Common myeloid progenitor, CD34-positive (primary cell): ENCODE results near the gene HELZ2.
A peak's percentile ranks its signal among the peaks of the same experiment; 100 is the strongest.

ENCODE experiments used
- CTCF ChIA-PET: fragments of 350-600 bp; sonication (Branson Sonifier 250); formaldehyde crosslinking; loops from one replicate; lab custom pipeline; 2021; ENCODE audit warnings: antibody characterized with exemption; lab: Charles Lee
- POLR2A ChIA-PET: fragments of 350-600 bp; sonication (Branson Sonifier 250); formaldehyde crosslinking; loops from one replicate; lab custom pipeline; 2021; ENCODE audit warnings: antibody characterized with exemption; lab: Charles Lee
- DNase-seq, 3 donors: peaks; one replicate each; pipeline versions ENCODE4 v3.0.0 to v3.0.0-alpha.2; 2013
- H3K27ac ChIP-seq, 2 experiments: 1 replicate in 1 of 2; 2 replicates in 1 of 2; pipeline ENCODE4 v1.7.0; 2013; ENCODE audit warnings: inconsistent platforms in 2 of 2, low read length in 2 of 2, mild to moderate bottlenecking in 2 of 2, low read depth in 1 of 2, moderate library complexity in 1 of 2; ENCODE audit not compliant: severe bottlenecking in 2 of 2, insufficient read depth in 1 of 2, poor library complexity in 1 of 2
- H3K27me3 ChIP-seq, 5 experiments: replicated peaks in 2 of 5; 1 replicate in 3 of 5; 2 replicates in 2 of 5; pipeline versions ENCODE4 v1.6.1 to v1.7.0; 2013; ENCODE audit warnings: low read length in 4 of 5, mild to moderate bottlenecking in 2 of 5, moderate library complexity in 2 of 5, inconsistent platforms in 1 of 5; ENCODE audit not compliant: insufficient read depth in 5 of 5, control insufficient read depth in 4 of 5
- H3K36me3 ChIP-seq, 4 experiments: 1 replicate in 2 of 4; 2 replicates in 2 of 4; pipeline versions ENCODE4 v1.6.1 to v1.7.0; 2013; ENCODE audit warnings: low read length in 3 of 4, control low read depth in 1 of 4, mild to moderate bottlenecking in 1 of 4; ENCODE audit not compliant: control insufficient read depth in 4 of 4, insufficient read depth in 4 of 4
- H3K4me1 ChIP-seq, 4 experiments: 1 replicate in 3 of 4; 2 replicates in 1 of 4; pipeline versions ENCODE4 v1.6.1 to v1.7.1; 2013; ENCODE audit warnings: low read length in 3 of 4, mild to moderate bottlenecking in 3 of 4, control low read depth in 1 of 4, inconsistent platforms in 1 of 4, moderate library complexity in 1 of 4; ENCODE audit not compliant: control insufficient read depth in 4 of 4, insufficient read depth in 4 of 4; ENCODE audit errors: control extremely low read depth in 1 of 4
- H3K4me3 ChIP-seq, 7 experiments: 1 replicate in 4 of 7; 2 replicates in 3 of 7; pipeline versions ENCODE4 v1.5.1 to v1.7.0; 2013; ENCODE audit warnings: mild to moderate bottlenecking in 7 of 7, low read length in 6 of 7, moderate library complexity in 6 of 7, inconsistent platforms in 2 of 7, low read depth in 2 of 7, control low read depth in 1 of 7; ENCODE audit not compliant: insufficient read depth in 4 of 7, control insufficient read depth in 1 of 7; ENCODE audit errors: extremely low read depth in 1 of 7
- H3K9me3 ChIP-seq, 5 experiments: 1 replicate in 4 of 5; 2 replicates in 1 of 5; pipeline versions ENCODE4 v1.6.1 to v1.7.1; 2013; ENCODE audit warnings: low read length in 4 of 5, mild to moderate bottlenecking in 2 of 5, inconsistent platforms in 1 of 5, low read depth in 1 of 5, moderate library complexity in 1 of 5; ENCODE audit not compliant: control insufficient read depth in 4 of 5, insufficient read depth in 2 of 5; ENCODE audit errors: control extremely low read depth in 1 of 5
- WGBS: methylation state at CpG from one replicate; pipeline ENCODE4 v1.1.5; 2013; ENCODE audit not compliant: insufficient coverage; 5-methylcytosine and 5-hydroxymethylcytosine counted together

Gene HELZ2

GRCh38 chr20:63586797-63587196 lies 12.8 kb upstream of the HELZ2 start:
- 94% methylated on average over 15 of the region's 17 CpGs for WGBS
- no peak for DNase-seq
- Histone ChIP-seq H3K27me3 (no peaks in the 10 kb centered on the region), H3K36me3 (peaks cover 0 to 24% (median 16%) of the 10 kb centered on the region in 4 experiments), H3K4me3 (no peak overlapping the region), H3K27ac (no peak overlapping the region), H3K9me3 (no peaks in the 10 kb centered on the region), H3K4me1 (peaks cover 0 to 26% (median 25%) of the 10 kb centered on the region in 4 experiments)
- CTCF ChIA-PET, result no interaction called here
- POLR2A ChIA-PET, result interaction anchor here (0.7 kb wide), 1 partner anchor 102 kb away, joined by 3 read pairs; no protein-coding TSS in a partner anchor

DNA sequence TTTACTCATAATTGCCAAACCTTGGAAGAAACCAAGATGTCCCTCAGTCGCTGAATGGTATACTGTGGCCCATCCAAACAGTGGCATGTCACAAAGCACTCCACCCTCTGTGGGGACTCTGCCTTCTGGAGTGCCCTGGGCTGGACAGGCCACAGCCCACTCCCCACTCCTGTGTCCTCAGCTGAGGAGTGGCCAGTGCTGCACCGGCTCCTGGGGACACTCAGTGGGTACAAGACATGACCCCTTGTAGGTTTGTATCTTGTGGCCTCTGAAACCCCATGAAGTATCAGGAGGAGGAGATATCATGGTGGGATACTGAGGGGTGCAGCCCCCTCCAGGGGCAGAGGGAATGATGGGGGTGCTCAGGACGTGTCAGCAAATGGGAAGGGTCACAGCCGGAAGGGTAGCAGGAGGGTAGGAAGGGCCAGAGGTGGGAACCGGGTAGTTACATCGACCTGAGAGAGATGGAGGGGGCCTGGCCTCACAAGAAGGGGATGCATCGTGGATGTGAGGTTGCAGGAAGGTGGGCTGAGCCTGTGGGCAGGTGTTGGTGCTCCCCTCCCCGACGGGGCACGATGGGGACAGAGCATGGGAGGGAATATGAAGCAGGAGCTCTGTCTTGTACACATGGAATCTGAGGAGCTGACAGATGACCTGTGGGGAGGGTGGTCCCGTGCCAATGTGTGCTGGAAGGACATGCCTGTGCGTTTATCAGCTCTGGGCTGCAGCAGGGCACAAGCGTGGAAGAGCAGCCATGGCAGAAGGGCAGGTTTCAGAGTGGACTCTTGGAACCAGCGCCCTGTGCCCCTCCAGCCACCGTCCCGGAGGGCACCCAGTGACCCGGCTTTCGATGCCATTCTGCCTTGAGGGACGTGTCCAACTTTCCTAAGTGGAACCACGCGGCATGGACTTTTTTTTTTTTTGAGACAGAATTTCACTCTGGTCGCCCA lies 11.9 kb upstream of the HELZ2 start:
- Histone ChIP-seq H3K9me3 (no peaks in the 10 kb centered on the region), H3K4me3 (no peak overlapping the region), H3K27me3 (no peaks in the 10 kb centered on the region), H3K27ac (no peak overlapping the region), H3K4me1 (peaks cover 0 to 26% (median 25%) of the 10 kb centered on the region in 4 experiments), H3K36me3 (peaks cover 0 to 17% (median 12%) of the 10 kb centered on the region in 4 experiments)
- ChIA-PET POLR2A (interaction anchor here (0.7 kb wide), 1 partner anchor 103 kb away, joined by 3 read pairs; no protein-coding TSS in a partner anchor), CTCF (interaction anchor here (1.4 kb wide), 1 partner anchor 28 kb away, joined by 3 read pairs; no protein-coding TSS in a partner anchor)
- DNase-seq, result no peak
- 95% methylated on average over 19 of the region's 22 CpGs for WGBS

GRCh38 chr20:63582382-63583063 lies 8.5 kb upstream of the HELZ2 start:
- DNase-seq, result no peak
- peaks cover 0 to 4% (median 0%) of the 10 kb centered on the region in 5 experiments for H3K27me3 ChIP-seq
- H3K4me1 ChIP-seq, result peaks cover 0 to 12% (median 9%) of the 10 kb centered on the region in 4 experiments
- H3K36me3 ChIP-seq, result no peaks in the 10 kb centered on the region
- H3K9me3 ChIP-seq, result no peaks in the 10 kb centered on the region
- no peak overlapping the region for H3K27ac ChIP-seq
- H3K4me3 ChIP-seq, result no peak overlapping the region
- ChIA-PET POLR2A (interaction anchor here (0.6 kb wide), 1 partner anchor 12 kb away, joined by 5 read pairs; no protein-coding TSS in a partner anchor), CTCF (interaction anchor here (0.9 to 2.2 kb wide), 6 partner anchors 12 to 73 kb away, joined by 3 to 13 read pairs (median 4); partner anchors contain the start of gene PTK6)
- WGBS, result 96% methylated on average over 22 of the region's 23 CpGs

- ChIA-PET CTCF (interaction anchor here (1.0 to 2.2 kb wide), 8 partner anchors 9 to 74 kb away, joined by 3 to 13 read pairs (median 4); partner anchors contain the start of genes FNDC11 and PTK6), POLR2A (no interaction called here)
- peak; percentile 70 to 87 (median 82) for DNase-seq
- no peaks in the 10 kb centered on the region for H3K36me3 ChIP-seq
- WGBS, result 42% methylated on average over 12 of the region's 12 CpGs
- H3K27ac ChIP-seq, result no peak overlapping the region
- H3K4me1 ChIP-seq, result no peaks in the 10 kb centered on the region
- H3K4me3 ChIP-seq, result no peak overlapping the region
- no peaks in the 10 kb centered on the region for H3K9me3 ChIP-seq
- H3K27me3 ChIP-seq, result peaks cover 0 to 4% (median 0%) of the 10 kb centered on the region in 5 experiments
These were observed 6.9 kb upstream of the HELZ2 start for GRCh38 chr20:63580796-63581461.

- Histone ChIP-seq H3K27ac (no peak overlapping the region), H3K4me3 (no peak overlapping the region), H3K4me1 (peaks cover 0 to 6% (median 3%) of the 10 kb centered on the region in 4 experiments), H3K36me3 (no peaks in the 10 kb centered on the region), H3K27me3 (peaks cover 0 to 8% (median 3%) of the 10 kb centered on the region in 5 experiments), H3K9me3 (no peaks in the 10 kb centered on the region)
- ChIA-PET POLR2A (no interaction called here), CTCF (interaction anchor here (1.0 to 1.6 kb wide), 6 partner anchors 10 to 183 kb away, joined by 3 to 5 read pairs (median 4); partner anchors contain the start of gene PTK6)
- DNase-seq, result no peak
- WGBS, result 94% methylated on average over 15 of the region's 19 CpGs
These were observed 5.1 kb upstream of the HELZ2 start for GRCh38 chr20:63579017-63579694.
